Heart left ventricle (tissue), 16 donors: ENCODE results near the gene TCAF1. TPM values are rescaled to one million over a fixed set of nuclear protein-coding genes. Genes with fewer than 3 reads are reported as not detected.
A peak's percentile ranks its signal among the peaks of the same experiment; 100 is the strongest.
"Not testable (repeated sequence)": the region's sequence is repeated elsewhere in the genome, so short reads cannot be mapped to it uniquely, and the experiment has no call there.

Source experiments
- ATAC-seq, 4 donors: fragments of 200-7000 bp; cut with Tn5 transposase; one replicate each; pipeline ENCODE4 v1.9.1; 2020 to 2022; ENCODE audit warnings: moderate library complexity in 4 of 4, mild to moderate bottlenecking in 3 of 4, moderate number of reproducible peaks in 1 of 4
- DNase-seq, 5 donors: peaks; one replicate each; pipeline ENCODE4 v3.0.0-alpha.2; 2020
- H3K27ac ChIP-seq, 12 donors: fragments of 200-600 bp; sonication (generic) in 4 of 12; one replicate each; pipeline versions ENCODE4 v1.5.0 to v1.8.0; 2016 to 2022; ENCODE audit warnings: mild to moderate bottlenecking in 2 of 12
- H3K27me3 ChIP-seq, 9 donors: fragments of 200-600 bp; sonication (generic) in 2 of 9; one replicate each; pipeline versions ENCODE4 v1.5.1 to v1.8.0; 2016 to 2022; ENCODE audit warnings: mild to moderate bottlenecking in 3 of 9
- H3K36me3 ChIP-seq, 9 donors: fragments of 200-600 bp; sonication (generic) in 2 of 9; one replicate each; pipeline versions ENCODE4 v1.5.0 to v1.8.0; 2018 to 2022; ENCODE audit warnings: mild to moderate bottlenecking in 2 of 9
- H3K4me1 ChIP-seq, 12 donors: fragments of 200-600 bp; sonication (generic) in 4 of 12; one replicate each; pipeline versions ENCODE4 v1.5.0 to v1.8.0; 2016 to 2022; ENCODE audit warnings: mild to moderate bottlenecking in 3 of 12
- H3K4me3 ChIP-seq, 12 donors: fragments of 200-600 bp; sonication (generic) in 4 of 12; one replicate each; pipeline versions ENCODE4 v1.5.0 to v1.8.0; 2017 to 2022; ENCODE audit warnings: mild to moderate bottlenecking in 9 of 12, moderate library complexity in 4 of 12
- H3K9me3 ChIP-seq, 12 donors: fragments of 200-600 bp; sonication (generic) in 4 of 12; one replicate each; pipeline versions ENCODE4 v1.5.0 to v1.8.0; 2016 to 2022; ENCODE audit warnings: mild to moderate bottlenecking in 1 of 12
- WGBS, 4 donors: extraction: QIAGEN DNeasy Blood & Tissue Kit in 2 of 4; methylation state at CpG; one replicate each; pipeline versions ENCODE4 v1.1.5 to v1.1.7; 2013 to 2018; 5-methylcytosine and 5-hydroxymethylcytosine counted together
- intact Hi-C, 10 donors: fragments of 100-400 bp; cut with DNase I; formaldehyde crosslinking; loops; one replicate each; pipeline versions ENCODE4 v1.11.1 to v1.14.2; 2022
- polyA plus RNA-seq, 2 donors: library from polyadenylated mRNA; stranded (reverse); fragments of 200-250 nt; gene quantifications; one replicate each; pipeline ENCODE4 v1.2.3, GENCODE V29; 2013
- total RNA-seq, 9 donors: library from RNA; depleted of rRNA in 2 of 9; stranded (reverse); fragments of >200 nt in 2 of 9; fragmentation: NEBNext Ultra II Directional in 3 of 9; extraction: Animal tissue kit (Norgen Biotek cat#: 25700) in 3 of 9; gene quantifications; one replicate each; pipeline versions ENCODE4 v1.1.0 to v1.2.4, GENCODE V29; 2016 to 2023
- donor health status: ischemic (EF 13 %, LVEDD 7.1; RV severe dilation, severe dysfunction).
- donor health status: healthy with polysubstance abuse.
- donor health status: DM: no; HTN: yes; CAD: no.
- donor health status: DM: no; HTN: no; CAD: no.
- donor health status: ischemic (EF 25% LVEDD 6.9; RV normal size, moderate dysfunction).
- donor health status: ischemic (EF 25% LVEDD 5.7; RV mildly dilated, moderate dysfunction).
- donor health status: healthy.
- donor health status: DM: yes; HTN: yes; CAD: no.
- donor health status: ischemic (EF 35%, LVEDD 5.7; RV mildly dilated, moderate dysfunction).
- donor health status: nonischemic (EF 11% LVEDD 7.7; RV severe dilation, severe dysfunction).
- donor health status: DM: yes; HTN: yes; CAD: no.
- donor health status: PGD.
- donor health status: ischemic (EF 29% LVEDD 5.4; RV normal size, mild dysfunction).
- donor health status: nonischemic (EF 23%, LVEDD 6.1; RV moderate dilation, normal function).

Gene TCAF1
- total and polyA plus RNA-seq, 11 donors, result 16.9 to 71.1 (median 55.5) TPM

GRCh38 chr7:143810639-143811038, 91.3 kb downstream of the TCAF1 start:
- intact Hi-C loops, result not testable (repeated sequence)

GRCh38 chr7:143806664-143807071, 95.3 kb downstream of the TCAF1 start:
- DNase-seq, H3K9me3 ChIP-seq, H3K27ac ChIP-seq, H3K4me3 ChIP-seq, H3K4me1 ChIP-seq, intact Hi-C loops, H3K27me3 ChIP-seq, H3K36me3 ChIP-seq: not testable (repeated sequence)
- no CpG with 5 or more reads among the region's 5 CpGs for WGBS, 4 donors
- peak; percentile 87 to 99 (median 94) for ATAC-seq

More at GRCh38 chr7:143810639-143811038, 91.3 kb downstream of the TCAF1 start:
- H3K4me3 ChIP-seq, H3K27ac ChIP-seq, H3K4me1 ChIP-seq, DNase-seq, H3K36me3 ChIP-seq, H3K9me3 ChIP-seq, ATAC-seq, H3K27me3 ChIP-seq: not testable (repeated sequence)
- no CpG with 5 or more reads among the region's 6 CpGs for WGBS, 4 donors

Other genes with a start within 250 kb of the TCAF1 start
- gene CTAGE6, start 144.5 kb downstream of the TCAF1 start, total RNA-seq, result not detected
- gene CTAGE6, start 144.5 kb downstream of the TCAF1 start, polyA plus RNA-seq, result not detected
- gene OR2F2, start 33.1 kb upstream of the TCAF1 start, total RNA-seq, result not detected
- not detected for gene OR2F2, start 33.1 kb upstream of the TCAF1 start, polyA plus RNA-seq
- gene OR2F1, start 52.7 kb upstream of the TCAF1 start, total RNA-seq, result not detected
- gene OR2F1, start 52.7 kb upstream of the TCAF1 start, polyA plus RNA-seq, result not detected
- not detected for gene OR6B1, start 98.1 kb upstream of the TCAF1 start, total RNA-seq
- gene OR6B1, start 98.1 kb upstream of the TCAF1 start, polyA plus RNA-seq, result not detected
- not detected for gene OR2A5, start 146.8 kb upstream of the TCAF1 start, total RNA-seq
- not detected for gene OR2A5, start 146.8 kb upstream of the TCAF1 start, polyA plus RNA-seq
- not detected for gene OR2A25, start 167.6 kb upstream of the TCAF1 start, total RNA-seq
- gene OR2A25, start 167.6 kb upstream of the TCAF1 start, polyA plus RNA-seq, result not detected
- gene OR2A12, start 184.1 kb upstream of the TCAF1 start, total RNA-seq, result not detected
- not detected for gene OR2A12, start 184.1 kb upstream of the TCAF1 start, polyA plus RNA-seq
- gene OR2A2, start 207.4 kb upstream of the TCAF1 start, total RNA-seq, result not detected
- gene OR2A2, start 207.4 kb upstream of the TCAF1 start, polyA plus RNA-seq, result not detected
- not detected for gene OR2A14, start 221.0 kb upstream of the TCAF1 start, total RNA-seq
- not detected for gene OR2A14, start 221.0 kb upstream of the TCAF1 start, polyA plus RNA-seq